Skeletal muscle tissue (tissue), 4 donors: ENCODE measurements around the gene GNA14. TPM values are rescaled to one million over a fixed set of nuclear protein-coding genes. Genes with fewer than 3 reads are reported as not detected.

Experiments
- H3K27ac ChIP-seq: one replicate; pipeline ENCODE4 v1.7.0; 2013; ENCODE audit warnings: mild to moderate bottlenecking, low read depth, low read length, inconsistent platforms
- H3K27me3 ChIP-seq, 3 donors: one replicate each; pipeline ENCODE4 v1.7.0; 2013; ENCODE audit warnings: low read length in 3 of 3; ENCODE audit not compliant: control insufficient read depth in 3 of 3, insufficient read depth in 3 of 3
- H3K36me3 ChIP-seq, 3 donors: one replicate each; pipeline ENCODE4 v1.7.0; 2013; ENCODE audit warnings: low read length in 3 of 3; ENCODE audit not compliant: control insufficient read depth in 3 of 3, insufficient read depth in 3 of 3
- H3K4me1 ChIP-seq, 3 donors: one replicate each; pipeline ENCODE4 v1.7.0; 2013; ENCODE audit warnings: low read length in 3 of 3, mild to moderate bottlenecking in 3 of 3; ENCODE audit not compliant: control insufficient read depth in 3 of 3, insufficient read depth in 3 of 3
- H3K4me3 ChIP-seq, 3 donors: one replicate each; pipeline ENCODE4 v1.7.0; 2013; ENCODE audit warnings: low read length in 3 of 3
- H3K9ac ChIP-seq, 3 donors: one replicate each; pipeline ENCODE4 v1.7.0; 2013; ENCODE audit warnings: low read length in 3 of 3, mild to moderate bottlenecking in 3 of 3, moderate library complexity in 2 of 3, low read depth in 1 of 3
- H3K9me3 ChIP-seq, 3 donors: one replicate each; pipeline ENCODE4 v1.7.0; 2013; ENCODE audit warnings: low read length in 3 of 3; ENCODE audit not compliant: control insufficient read depth in 3 of 3
- total RNA-seq: library from RNA; depleted of rRNA; stranded (reverse); fragments of >200 nt; gene quantifications from one replicate; pipeline ENCODE4 v1.2.3, GENCODE V29; 2014
- donor health status: Osteomylitis.

GNA14 gene
- total RNA-seq, 1 donor from 2014 or later = 3.7 TPM

GRCh38 chr9:77544546-77544945 lies 103.6 kb downstream of the GNA14 start:
- H3K4me3 ChIP-seq = no peak overlapping the region
- no peaks in the 10 kb centered on the region for H3K4me1 ChIP-seq
- no peaks in the 10 kb centered on the region for H3K27me3 ChIP-seq
- no peaks in the 10 kb centered on the region for H3K36me3 ChIP-seq
- H3K27ac ChIP-seq = no peak overlapping the region
- peaks cover 4 to 10% (median 5%) of the 10 kb centered on the region in 3 donors for H3K9me3 ChIP-seq
- no peak overlapping the region for H3K9ac ChIP-seq

- no peak overlapping the region for H3K4me3 ChIP-seq
- H3K27me3 ChIP-seq = no peaks in the 10 kb centered on the region
- H3K9ac ChIP-seq = no peak overlapping the region
- no peaks in the 10 kb centered on the region for H3K36me3 ChIP-seq
- no peak overlapping the region for H3K27ac ChIP-seq
- no peaks in the 10 kb centered on the region for H3K4me1 ChIP-seq
- peaks cover 4 to 10% (median 5%) of the 10 kb centered on the region in 3 donors for H3K9me3 ChIP-seq
Observed at GRCh38 chr9:77543131-77543822, 104.8 kb downstream of the GNA14 start.

- H3K4me1 ChIP-seq = no peaks in the 10 kb centered on the region
- peaks cover 4 to 10% (median 5%) of the 10 kb centered on the region in 3 donors for H3K9me3 ChIP-seq
- no peak overlapping the region for H3K4me3 ChIP-seq
- H3K27ac ChIP-seq = no peak overlapping the region
- no peak overlapping the region for H3K9ac ChIP-seq
- H3K27me3 ChIP-seq = no peaks in the 10 kb centered on the region
- H3K36me3 ChIP-seq = no peaks in the 10 kb centered on the region
Observed at GRCh38 chr9:77541600-77541999, 106.5 kb downstream of the GNA14 start.

GRCh38 chr9:77541055-77541454 lies 107.1 kb downstream of the GNA14 start:
- Histone ChIP-seq H3K4me1 (no peaks in the 10 kb centered on the region), H3K9ac (no peak overlapping the region), H3K4me3 (no peak overlapping the region), H3K27ac (no peak overlapping the region), H3K9me3 (peaks cover 4 to 10% (median 5%) of the 10 kb centered on the region in 3 donors), H3K27me3 (no peaks in the 10 kb centered on the region), H3K36me3 (no peaks in the 10 kb centered on the region)

GRCh38 chr9:77534376-77535057 lies 113.6 kb downstream of the GNA14 start:
- no peak overlapping the region for H3K27ac ChIP-seq

GRCh38 chr9:77533671-77534070 lies 114.5 kb downstream of the GNA14 start:
- no peak overlapping the region for H3K4me3 ChIP-seq
- no peak overlapping the region for H3K9ac ChIP-seq
- H3K36me3 ChIP-seq = no peaks in the 10 kb centered on the region
- no peak overlapping the region for H3K27ac ChIP-seq
- no peaks in the 10 kb centered on the region for H3K27me3 ChIP-seq
- no peaks in the 10 kb centered on the region for H3K4me1 ChIP-seq
- H3K9me3 ChIP-seq = no peaks in the 10 kb centered on the region

More at GRCh38 chr9:77534376-77535057, 113.6 kb downstream of the GNA14 start:
- H3K36me3 ChIP-seq = no peaks in the 10 kb centered on the region
- H3K4me3 ChIP-seq = no peak overlapping the region
- no peaks in the 10 kb centered on the region for H3K9me3 ChIP-seq
- no peak overlapping the region for H3K9ac ChIP-seq
- no peaks in the 10 kb centered on the region for H3K4me1 ChIP-seq
- H3K27me3 ChIP-seq = no peaks in the 10 kb centered on the region

GRCh38 chr9:77532607-77533006 lies 115.5 kb downstream of the GNA14 start:
- Histone ChIP-seq H3K36me3 (no peaks in the 10 kb centered on the region), H3K27me3 (no peaks in the 10 kb centered on the region), H3K27ac (no peak overlapping the region), H3K9ac (no peak overlapping the region), H3K4me3 (no peak overlapping the region), H3K4me1 (no peaks in the 10 kb centered on the region), H3K9me3 (no peaks in the 10 kb centered on the region)

- H3K27ac ChIP-seq = no peak overlapping the region
- no peak overlapping the region for H3K4me3 ChIP-seq
- H3K27me3 ChIP-seq = no peaks in the 10 kb centered on the region
- H3K9me3 ChIP-seq = no peaks in the 10 kb centered on the region
- no peak overlapping the region for H3K9ac ChIP-seq
- no peaks in the 10 kb centered on the region for H3K36me3 ChIP-seq
- no peaks in the 10 kb centered on the region for H3K4me1 ChIP-seq
Observed at GRCh38 chr9:77531400-77531799, 116.7 kb downstream of the GNA14 start.

- H3K27ac ChIP-seq = no peak overlapping the region
- H3K4me3 ChIP-seq = no peak overlapping the region
- H3K27me3 ChIP-seq = no peaks in the 10 kb centered on the region
Observed at GRCh38 chr9:77523891-77524290, 124.2 kb downstream of the GNA14 start.

GRCh38 chr9:77521091-77521490 lies 127.0 kb downstream of the GNA14 start:
- Histone ChIP-seq H3K9ac (no peak overlapping the region), H3K27me3 (no peaks in the 10 kb centered on the region), H3K36me3 (no peaks in the 10 kb centered on the region), H3K4me1 (no peaks in the 10 kb centered on the region), H3K4me3 (no peak overlapping the region), H3K27ac (no peak overlapping the region), H3K9me3 (no peaks in the 10 kb centered on the region)

More at GRCh38 chr9:77523891-77524290, 124.2 kb downstream of the GNA14 start:
- Histone ChIP-seq H3K9ac (no peak overlapping the region), H3K9me3 (no peaks in the 10 kb centered on the region), H3K36me3 (no peaks in the 10 kb centered on the region), H3K4me1 (no peaks in the 10 kb centered on the region)
